ENCODE results near the gene PRR33. TPM values are rescaled to one million over a fixed set of nuclear protein-coding genes. Genes with fewer than 3 reads are reported as not detected.

Gene PRR33
- polyA plus RNA-seq, 1 experiment = not detected

- Histone ChIP-seq H3K4me3 (ENCODE audit: low read depth, low read length) (no peak overlapping the region), H3K36me3 (ENCODE audit: control insufficient read depth, insufficient read depth, low read length) (no peaks in the 10 kb centered on the region), H3K27me3 (ENCODE audit: control insufficient read depth, insufficient read depth, low read length) (no peaks in the 10 kb centered on the region)
- TF ChIP-seq CTCF (IDR thresholded peaks at IDR 0.05; ENCODE audit: insufficient read depth, low read depth, low read length) = no peak
- CTCF ChIA-PET = no interaction called here
- DNase-seq (ENCODE audit: low read depth) = no peak
- POLR2A ChIA-PET = no interaction called here
These were observed 45.3 kb upstream of the PRR33 start for GRCh38 chr11:1936781-1937615.

- CTCF ChIA-PET = interaction anchor here (1.3 to 1.8 kb wide), 2 partner anchors 54 to 242 kb away, joined by 3 to 5 read pairs; no protein-coding TSS in a partner anchor
- Histone ChIP-seq H3K27me3 (ENCODE audit: control insufficient read depth, insufficient read depth, low read length) (no peaks in the 10 kb centered on the region), H3K36me3 (ENCODE audit: control insufficient read depth, insufficient read depth, low read length) (no peaks in the 10 kb centered on the region), H3K4me3 (ENCODE audit: low read depth, low read length) (no peak overlapping the region)
- POLR2A ChIA-PET = no interaction called here
- DNase-seq (ENCODE audit: low read depth) = no peak
- TF ChIP-seq CTCF (IDR thresholded peaks at IDR 0.05; ENCODE audit: insufficient read depth, low read depth, low read length) = no peak
These were observed 44.5 kb upstream of the PRR33 start for GRCh38 chr11:1936072-1936780.

- CTCF ChIA-PET = interaction anchor here (1.3 to 1.8 kb wide), 2 partner anchors 53 to 242 kb away, joined by 3 to 5 read pairs; no protein-coding TSS in a partner anchor
- no peak for TF ChIP-seq CTCF (IDR thresholded peaks at IDR 0.05; ENCODE audit: insufficient read depth, low read depth, low read length)
- POLR2A ChIA-PET = no interaction called here
- no peak for DNase-seq (ENCODE audit: low read depth)
- no peaks in the 10 kb centered on the region for H3K36me3 ChIP-seq (ENCODE audit: control insufficient read depth, insufficient read depth, low read length)
- no peaks in the 10 kb centered on the region for H3K27me3 ChIP-seq (ENCODE audit: control insufficient read depth, insufficient read depth, low read length)
- H3K4me3 ChIP-seq (ENCODE audit: low read depth, low read length) = no peak overlapping the region
These were observed 43.7 kb upstream of the PRR33 start for GRCh38 chr11:1935156-1936071.

DNA sequence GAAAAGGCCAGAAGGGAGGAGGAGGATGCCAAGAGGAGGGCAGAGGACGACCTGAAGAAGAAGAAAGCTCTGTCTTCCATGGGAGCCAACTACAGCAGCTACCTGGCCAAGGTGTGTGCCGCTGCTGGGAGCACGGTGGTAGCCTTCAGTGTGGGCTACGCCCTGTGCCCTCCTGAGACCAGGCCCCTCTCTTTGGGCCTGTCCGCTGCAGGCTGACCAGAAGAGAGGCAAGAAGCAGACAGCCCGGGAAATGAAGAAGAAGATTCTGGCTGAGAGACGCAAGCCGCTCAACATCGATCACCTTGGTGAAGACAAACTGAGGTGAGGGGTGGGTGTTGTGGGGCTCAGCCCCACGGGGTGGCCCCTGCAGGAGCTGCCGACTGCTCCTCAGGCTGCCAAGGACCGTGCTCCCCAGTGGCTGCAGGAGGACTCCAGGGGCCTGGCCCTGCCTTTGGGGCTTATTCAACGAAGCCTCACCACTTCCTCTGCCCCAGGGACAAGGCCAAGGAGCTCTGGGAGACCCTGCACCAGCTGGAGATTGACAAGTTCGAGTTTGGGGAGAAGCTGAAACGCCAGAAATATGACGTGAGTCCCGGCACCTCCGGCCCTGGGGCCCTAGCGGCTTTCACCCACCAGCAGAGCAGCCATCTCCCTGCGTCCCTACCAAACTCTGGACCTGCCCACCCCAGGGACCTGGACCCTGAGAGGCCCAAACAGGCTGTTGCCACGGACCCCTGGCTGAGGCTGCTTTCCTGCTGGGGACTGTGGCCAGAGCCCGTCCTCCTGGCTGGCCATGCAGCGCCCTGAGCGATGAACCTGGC is 42.9 kb upstream of the PRR33 start:
- POLR2A ChIA-PET = interaction anchor here (0.6 kb wide), 1 partner anchor 29 kb away, joined by 3 read pairs; no protein-coding TSS in a partner anchor
- no peaks in the 10 kb centered on the region for H3K27me3 ChIP-seq (ENCODE audit: control insufficient read depth, insufficient read depth, low read length)
- no peak for DNase-seq (ENCODE audit: low read depth)
- no peak overlapping the region for H3K4me3 ChIP-seq (ENCODE audit: low read depth, low read length)
- no peak for TF ChIP-seq CTCF (IDR thresholded peaks at IDR 0.05; ENCODE audit: insufficient read depth, low read depth, low read length)
- CTCF ChIA-PET = interaction anchor here (1.2 to 1.8 kb wide), 2 partner anchors 52 to 241 kb away, joined by 5 read pairs; no protein-coding TSS in a partner anchor
- H3K36me3 ChIP-seq (ENCODE audit: control insufficient read depth, insufficient read depth, low read length) = no peaks in the 10 kb centered on the region
